Measurements from ENCODE around the gene ARL15. TPM values are rescaled to one million over a fixed set of nuclear protein-coding genes. Genes with fewer than 3 reads are reported as not detected.

ARL15 gene
- total RNA-seq, 1 experiment from 2014 or later, result 18.3 TPM

GRCh38 chr5:54207566-54207965 lies 102.8 kb downstream of the ARL15 start:
- H3K4me1 ChIP-seq (ENCODE audit: insufficient read depth, low read length, poor library complexity, severe bottlenecking), result peaks cover 3% of the 10 kb centered on the region
- no TSS peak for BruUV-seq (replicated peaks)
- DNase-seq (ENCODE audit: low spot score), result no peak
- H3K27me3 ChIP-seq (replicated peaks; ENCODE audit: insufficient read depth, low read depth, low read length, poor library complexity), result no peaks in the 10 kb centered on the region
- no peak overlapping the region for H3K27ac ChIP-seq (ENCODE audit: low read depth, low read length, poor library complexity, severe bottlenecking)
- intact Hi-C loops (cut with micrococcal nuclease; ENCODE audit: unreplicated experiment), result no loop called here
- H3K36me3 ChIP-seq (ENCODE audit: insufficient read depth, low read length, poor library complexity, severe bottlenecking), result no peaks in the 10 kb centered on the region
- H3K9me3 ChIP-seq (ENCODE audit: low read depth, low read length, poor library complexity, severe bottlenecking), result no peaks in the 10 kb centered on the region
- no peak overlapping the region for H3K4me3 ChIP-seq (ENCODE audit: low read depth, low read length, poor library complexity, severe bottlenecking)
- ChIA-PET CTCF (no interaction called here), POLR2A (ENCODE audit: low non-redundant PET) (no interaction called here)
- no peak for TF ChIP-seq CTCF (conservative IDR thresholded peaks at IDR 0.05; ENCODE audit: low read depth, low read length)
- TF ChIP-seq EZH2 (IDR thresholded peaks at IDR 0.05; ENCODE audit: borderline replicate concordance, low read depth, low read length, poor library complexity, severe bottlenecking), result no peak

- Histone ChIP-seq H3K4me1 (ENCODE audit: insufficient read depth, low read length, poor library complexity, severe bottlenecking) (peaks cover 3% of the 10 kb centered on the region), H3K27ac (ENCODE audit: low read depth, low read length, poor library complexity, severe bottlenecking) (no peak overlapping the region), H3K27me3 (replicated peaks; ENCODE audit: insufficient read depth, low read depth, low read length, poor library complexity) (no peaks in the 10 kb centered on the region), H3K9me3 (ENCODE audit: low read depth, low read length, poor library complexity, severe bottlenecking) (no peaks in the 10 kb centered on the region), H3K36me3 (ENCODE audit: insufficient read depth, low read length, poor library complexity, severe bottlenecking) (no peaks in the 10 kb centered on the region), H3K4me3 (ENCODE audit: low read depth, low read length, poor library complexity, severe bottlenecking) (no peak overlapping the region)
- no TSS peak for BruUV-seq (replicated peaks)
- no peak for DNase-seq (ENCODE audit: low spot score)
- CTCF ChIA-PET, result no interaction called here
- intact Hi-C loops (cut with micrococcal nuclease; ENCODE audit: unreplicated experiment), result no loop called here
- TF ChIP-seq EZH2 (IDR thresholded peaks at IDR 0.05; ENCODE audit: borderline replicate concordance, low read depth, low read length, poor library complexity, severe bottlenecking) (no peak), CTCF (conservative IDR thresholded peaks at IDR 0.05; ENCODE audit: low read depth, low read length) (no peak)
- POLR2A ChIA-PET (ENCODE audit: low non-redundant PET), result no interaction called here
Measured at GRCh38 chr5:54206580-54207229, 103.7 kb downstream of the ARL15 start.

- Histone ChIP-seq H3K27ac (ENCODE audit: low read depth, low read length, poor library complexity, severe bottlenecking) (no peak overlapping the region), H3K4me3 (ENCODE audit: low read depth, low read length, poor library complexity, severe bottlenecking) (no peak overlapping the region), H3K4me1 (ENCODE audit: insufficient read depth, low read length, poor library complexity, severe bottlenecking) (peaks cover 3% of the 10 kb centered on the region), H3K9me3 (ENCODE audit: low read depth, low read length, poor library complexity, severe bottlenecking) (no peaks in the 10 kb centered on the region), H3K27me3 (replicated peaks; ENCODE audit: insufficient read depth, low read depth, low read length, poor library complexity) (no peaks in the 10 kb centered on the region), H3K36me3 (ENCODE audit: insufficient read depth, low read length, poor library complexity, severe bottlenecking) (no peaks in the 10 kb centered on the region)
- CTCF ChIA-PET, result no interaction called here
- no peak for TF ChIP-seq EZH2 (IDR thresholded peaks at IDR 0.05; ENCODE audit: borderline replicate concordance, low read depth, low read length, poor library complexity, severe bottlenecking)
- TF ChIP-seq CTCF (conservative IDR thresholded peaks at IDR 0.05; ENCODE audit: low read depth, low read length), result no peak
- no TSS peak for BruUV-seq (replicated peaks)
- intact Hi-C loops (cut with micrococcal nuclease; ENCODE audit: unreplicated experiment), result no loop called here
- no peak for DNase-seq (ENCODE audit: low spot score)
- POLR2A ChIA-PET (ENCODE audit: low non-redundant PET), result no interaction called here
Measured at GRCh38 chr5:54205918-54206317, 104.5 kb downstream of the ARL15 start.
